ENCODE measurements around the gene OGFOD2.

OGFOD2 gene

GRCh38 chr12:122951979-122952892 lies 22.8 kb upstream of the OGFOD2 start:
- no peak for DNase-seq

- no peak for DNase-seq
These were observed 19.9 kb upstream of the OGFOD2 start for GRCh38 chr12:122955156-122955555.

DNA sequence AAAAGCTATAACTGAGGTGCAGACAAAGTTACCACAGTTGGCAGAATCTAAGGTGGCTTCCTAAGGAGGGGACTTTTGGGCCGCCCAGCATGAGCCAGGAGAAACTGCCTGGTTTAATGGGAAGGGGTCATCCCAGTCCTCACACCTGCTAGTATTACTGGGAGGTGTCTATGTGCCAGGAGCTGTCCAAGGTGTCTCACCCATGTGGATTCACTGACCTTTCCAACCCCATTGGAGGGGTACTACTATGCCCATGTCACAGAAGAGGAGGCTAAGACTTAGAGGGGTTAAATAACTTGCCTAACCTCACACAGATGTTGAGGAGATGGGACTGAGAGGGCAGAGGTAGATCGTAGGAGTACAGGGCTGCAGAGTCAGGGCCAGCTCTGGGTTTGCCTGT lies 19.0 kb upstream of the OGFOD2 start:
- DNase-seq = no peak

DNA sequence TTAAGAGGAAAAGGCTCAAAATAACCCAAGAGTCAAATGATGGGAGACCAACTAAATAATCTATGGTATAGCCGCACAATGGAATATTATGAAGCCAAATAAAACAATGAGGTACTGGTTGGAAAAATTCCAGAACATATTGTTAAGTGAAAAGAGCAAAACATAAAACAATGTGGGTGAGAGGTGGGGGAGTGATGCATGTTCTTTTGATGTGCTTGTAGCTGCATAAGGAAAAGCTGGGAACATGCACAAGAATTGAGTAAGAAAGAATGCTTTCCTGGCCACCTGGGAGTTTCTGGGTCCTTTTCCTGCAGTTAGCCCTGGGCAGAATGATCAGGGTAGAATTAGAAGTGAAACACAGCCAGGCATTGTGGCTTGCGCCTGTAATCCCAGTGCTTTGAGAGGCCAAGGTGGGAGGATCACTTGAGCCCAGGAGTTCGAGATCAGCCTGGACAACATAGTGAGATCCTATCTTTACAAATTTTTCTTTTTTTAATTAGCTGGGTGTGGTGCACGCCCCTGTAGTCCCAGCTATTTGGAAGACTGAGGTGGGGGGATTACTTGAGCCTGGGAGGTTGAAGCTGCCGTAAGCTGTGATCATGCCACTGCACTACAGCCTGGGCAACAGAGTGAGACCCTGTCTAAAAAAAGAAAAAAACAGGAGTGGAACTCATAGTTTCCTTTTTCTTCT lies 16.7 kb upstream of the OGFOD2 start:
- no peak for DNase-seq

- no peak for DNase-seq
These were observed 15.4 kb upstream of the OGFOD2 start for GRCh38 chr12:122959566-122960192.

DNA sequence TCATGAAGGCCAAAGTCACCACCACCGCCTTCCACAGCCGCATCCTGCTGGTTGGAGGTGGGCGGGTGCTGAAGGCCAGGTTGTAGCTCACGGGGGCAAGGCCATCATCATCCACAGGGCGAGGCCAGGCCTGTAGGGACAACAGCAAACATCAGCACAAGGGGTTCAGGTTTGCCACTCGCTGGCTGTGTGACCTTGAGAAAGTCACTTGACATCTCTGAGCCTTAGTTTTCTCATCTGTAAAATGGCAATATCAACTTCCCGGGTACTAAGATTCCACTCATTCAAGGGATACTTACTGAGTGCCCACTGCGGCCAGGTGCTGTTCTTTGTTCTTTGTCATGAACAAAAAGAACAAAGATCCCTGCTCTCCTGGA lies 14.9 kb upstream of the OGFOD2 start:
- no peak for DNase-seq

DNA sequence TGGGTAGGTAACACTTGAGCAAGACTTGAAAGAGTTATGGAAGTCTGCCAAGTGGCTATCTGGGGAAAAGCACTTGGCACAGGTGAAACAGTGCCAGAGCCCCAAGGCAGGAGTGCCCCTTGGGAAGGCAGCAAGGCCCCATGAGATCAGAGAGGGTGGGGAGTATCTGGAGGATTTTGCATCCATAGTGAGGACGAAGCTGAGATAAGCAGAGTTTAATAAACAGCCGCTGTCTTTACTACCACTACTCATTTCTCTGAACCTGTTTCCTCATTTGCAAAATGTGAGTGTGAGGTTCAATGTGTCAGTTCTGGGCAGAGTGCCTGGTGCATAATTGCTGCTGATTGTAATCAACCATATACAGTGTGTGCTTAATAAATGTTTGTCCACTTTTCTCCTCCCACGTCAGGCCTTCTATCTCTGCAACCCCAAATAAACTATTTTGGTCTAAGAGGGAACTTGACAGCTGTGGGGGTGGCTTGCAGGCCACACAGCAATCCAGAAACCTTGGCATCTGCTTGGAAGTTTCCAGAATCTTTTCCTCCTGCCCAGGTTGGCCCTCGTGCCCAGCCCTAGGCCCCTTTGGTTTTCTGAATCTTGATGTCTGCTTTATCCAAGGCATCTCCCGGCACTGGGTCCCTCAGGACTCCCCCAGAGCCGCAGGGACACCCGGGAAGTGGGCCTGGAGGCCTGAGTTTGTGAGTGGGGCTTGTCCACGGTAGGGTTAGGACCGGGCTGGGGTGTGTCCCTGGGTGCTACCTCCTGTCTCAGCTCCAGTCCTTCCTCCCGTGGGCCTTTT lies 13.3 kb upstream of the OGFOD2 start:
- DNase-seq = no peak

DNA sequence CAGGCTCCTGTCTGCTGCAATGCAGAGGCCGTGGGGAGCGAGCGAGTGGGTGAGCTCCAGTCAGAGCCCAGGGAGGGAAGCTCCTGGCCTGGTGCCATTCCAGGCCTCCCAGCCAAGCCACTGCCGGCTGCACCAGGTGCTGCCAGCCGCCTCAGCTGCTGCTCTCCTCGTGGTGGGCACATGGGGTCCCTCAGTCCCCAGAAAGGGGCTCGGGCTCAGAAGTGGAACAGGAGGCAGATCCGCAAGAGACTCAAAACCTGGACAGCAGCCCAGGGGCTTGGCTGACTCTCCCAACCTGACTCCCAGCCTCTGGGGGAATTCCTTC lies 11.1 kb upstream of the OGFOD2 start:
- DNase-seq = no peak

DNA sequence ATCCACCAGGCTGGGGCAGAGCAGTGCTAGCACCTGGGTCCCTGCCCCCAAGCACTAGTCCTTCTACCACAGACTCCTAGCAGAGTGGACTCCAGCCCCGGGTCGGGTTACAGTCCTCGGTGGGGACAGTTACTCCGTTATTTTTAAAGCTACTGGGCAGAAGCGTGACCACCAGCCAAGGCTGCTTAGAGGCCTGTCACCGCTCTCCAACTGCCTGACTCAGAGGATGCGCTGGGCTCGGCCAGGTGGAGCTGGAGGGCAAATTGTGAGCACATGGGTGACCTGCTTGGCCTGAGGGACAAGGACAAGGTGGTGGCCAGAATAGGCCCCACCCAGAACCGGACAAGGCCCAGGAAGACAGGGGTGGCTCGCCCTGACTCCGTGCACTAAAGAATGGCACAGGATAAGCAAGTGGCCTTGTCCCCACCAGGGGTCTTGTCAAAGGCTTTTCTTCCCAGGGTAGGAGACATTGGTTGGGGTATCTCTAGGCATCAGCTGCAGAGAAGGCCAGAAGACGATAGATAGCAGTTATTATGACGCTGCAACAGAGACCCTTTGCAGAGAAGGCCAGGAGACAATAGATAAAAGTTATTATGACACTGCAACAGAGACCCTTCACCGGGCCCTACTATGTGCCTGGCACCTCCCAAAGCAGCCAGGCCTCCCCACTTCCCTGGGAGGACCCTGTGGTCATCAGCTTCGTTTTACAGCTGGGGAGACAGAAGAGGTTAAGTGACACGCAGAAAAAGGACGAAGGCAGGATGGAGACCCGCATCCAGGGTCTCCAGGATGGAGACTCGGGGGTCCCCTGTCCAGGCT lies 10.4 kb upstream of the OGFOD2 start:
- no peak for DNase-seq

DNA sequence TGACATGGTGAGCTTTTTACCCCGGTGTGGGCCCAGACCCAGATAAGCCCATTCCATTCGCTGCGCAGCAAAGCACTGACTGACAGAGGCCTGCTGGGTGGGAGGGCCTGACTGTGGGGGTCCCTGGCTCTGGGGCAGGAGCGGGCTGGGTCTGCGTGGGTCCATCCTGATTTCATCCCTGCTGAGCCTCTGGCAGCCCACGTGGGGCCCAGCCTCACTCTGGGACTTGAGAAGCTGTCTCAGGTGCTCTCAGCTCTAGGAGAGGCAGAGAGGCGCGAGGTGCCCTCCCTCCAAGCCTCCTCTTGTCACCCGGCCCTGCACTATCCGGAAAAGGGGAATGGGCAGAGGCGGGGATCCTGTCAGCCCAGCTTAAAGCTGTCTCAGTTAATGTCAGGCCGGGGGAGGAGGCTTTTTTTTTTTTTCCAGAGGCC lies 9.7 kb upstream of the OGFOD2 start:
- peak in 1 of 2 experiments; percentile 21 for DNase-seq

- peak; percentile 94 to 97 for DNase-seq
These were observed 8.9 kb upstream of the OGFOD2 start, which contains the start of gene ABCB9 for GRCh38 chr12:122965851-122966742. Gene ABCB9, minus strand, starts transcription at chr12:122966463. Its CDS starts 6,228 bp downstream, at chr12:122960235.

DNA sequence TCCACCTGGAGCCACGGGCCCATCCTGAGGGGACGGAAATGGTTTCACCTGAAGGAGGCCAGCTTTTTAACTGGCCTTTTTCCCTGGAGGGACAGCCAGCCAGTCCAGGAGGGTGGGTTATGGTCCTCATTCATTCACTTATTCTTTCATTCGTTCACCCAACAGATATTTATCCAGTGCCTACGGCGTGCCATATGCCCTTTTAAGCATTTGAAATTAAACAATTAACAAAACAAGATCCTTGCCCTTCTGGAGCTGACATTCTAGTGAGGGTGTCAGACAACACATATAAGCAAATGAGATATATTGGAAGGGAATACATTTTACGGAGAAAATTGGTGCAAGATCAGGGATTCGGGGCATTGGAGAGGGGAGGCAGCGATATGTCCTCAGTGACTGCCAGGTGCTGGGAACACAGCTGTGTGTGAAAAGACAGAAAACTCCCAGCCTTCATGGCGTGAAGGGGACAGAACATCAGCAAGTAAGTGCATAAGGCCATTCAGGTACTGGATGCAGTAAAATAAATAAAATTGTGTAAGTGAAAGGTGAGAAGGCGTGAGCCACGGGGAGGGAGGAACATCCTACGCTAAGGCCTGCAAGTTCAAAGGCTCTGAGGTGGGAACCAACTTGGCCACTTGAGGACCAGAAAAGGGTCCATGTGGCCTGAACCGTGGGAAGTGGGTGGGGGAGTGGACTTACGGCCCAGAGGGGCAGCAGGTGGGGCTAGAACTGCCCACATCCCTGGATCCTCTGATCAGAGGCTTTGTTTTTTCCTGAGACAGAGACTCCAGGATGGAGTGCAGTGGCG lies 8.1 kb upstream of the OGFOD2 start:
- DNase-seq = no peak

- DNase-seq = no peak
These were observed 6.9 kb upstream of the OGFOD2 start for GRCh38 chr12:122968104-122968503.

DNA sequence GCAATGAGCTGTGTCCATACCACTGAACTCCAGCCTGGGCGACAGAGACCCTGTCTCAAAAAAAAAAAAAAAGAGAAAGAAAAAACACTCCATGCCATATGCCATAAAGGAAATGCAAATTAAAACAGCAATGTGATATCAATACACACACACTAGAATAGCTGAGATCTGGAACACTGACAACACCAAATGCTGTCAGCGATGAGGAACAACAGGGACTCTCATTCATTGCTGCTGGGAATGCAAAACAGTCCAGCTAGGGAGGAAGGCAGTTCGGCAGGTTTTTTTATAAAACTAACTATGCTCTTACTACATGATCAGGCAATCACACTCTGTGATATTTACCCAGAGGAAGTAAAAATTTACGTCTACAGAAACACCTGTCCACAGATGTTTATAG lies 5.4 kb upstream of the OGFOD2 start:
- DNase-seq = no peak

DNA sequence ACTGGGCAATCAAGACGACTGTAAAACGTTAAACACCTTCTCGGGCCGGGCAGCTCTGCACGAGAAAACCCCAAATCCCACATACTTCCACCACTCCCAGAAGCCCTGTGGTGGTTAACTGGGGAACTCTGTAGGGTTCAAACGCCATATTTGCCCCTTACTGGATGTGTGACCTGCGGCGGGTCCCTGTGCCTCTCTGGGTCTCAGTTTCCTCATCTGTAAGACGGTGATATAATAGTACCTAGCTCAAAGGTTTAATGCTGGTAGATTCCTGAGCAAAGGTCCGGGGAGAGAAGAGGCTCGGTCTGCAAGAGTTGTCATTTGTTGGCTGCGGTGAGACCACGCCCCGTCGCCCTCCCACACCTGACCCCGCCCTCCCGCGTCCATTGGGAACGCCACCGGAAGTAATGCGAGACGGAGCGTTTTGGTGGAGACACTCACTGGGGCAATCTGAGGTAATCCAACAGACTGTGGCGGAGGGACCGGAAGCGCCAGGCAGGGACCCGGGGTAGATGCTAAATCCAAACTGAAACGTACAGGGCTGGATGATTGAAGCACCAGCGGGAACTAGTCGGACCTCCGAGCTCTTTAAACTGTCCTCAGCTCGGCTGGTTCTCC lies 661 bp upstream of the OGFOD2 start:
- peak; percentile 98 for DNase-seq

DNA sequence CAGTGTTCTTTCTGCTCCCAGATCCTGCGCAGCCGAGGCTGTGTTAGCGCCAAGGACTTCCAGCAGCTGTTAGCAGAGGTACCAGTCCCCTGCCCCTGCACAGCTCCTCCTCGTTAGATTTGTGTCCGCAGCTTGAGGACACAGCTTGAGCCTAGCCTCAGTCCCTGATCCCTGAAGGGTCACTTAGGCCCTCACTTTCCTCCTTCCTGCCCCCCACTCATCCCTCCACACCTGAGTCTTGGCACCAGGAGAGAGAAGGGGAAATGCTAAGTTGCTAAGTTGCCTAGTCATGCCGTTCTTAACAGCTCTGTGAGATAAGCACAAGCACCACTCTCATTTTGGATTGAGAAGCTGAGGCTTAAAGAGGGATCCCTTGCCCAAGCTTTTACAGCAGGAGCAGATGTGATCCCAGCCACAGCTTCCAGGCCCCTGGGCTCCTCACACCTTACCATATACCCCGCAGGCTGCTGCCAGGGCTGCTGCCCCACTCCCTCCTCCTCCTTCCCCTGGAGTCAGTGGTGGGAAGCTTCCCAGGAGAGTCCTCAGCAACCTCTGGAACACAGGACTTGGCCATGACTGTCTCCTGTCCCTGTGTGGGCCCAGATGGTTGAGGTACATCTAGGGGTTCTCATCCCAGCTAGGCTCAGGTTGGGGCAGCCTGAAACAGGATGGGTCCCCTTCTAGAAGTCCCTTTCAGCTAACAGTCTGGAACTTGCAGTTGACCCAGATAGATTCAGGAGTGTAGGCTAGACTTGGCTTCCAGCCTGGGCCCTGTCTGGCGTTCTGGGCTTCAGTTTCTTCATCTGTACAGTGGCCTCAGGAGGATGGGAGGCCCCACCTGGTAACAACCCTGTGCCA lies 975 bp downstream of the OGFOD2 start:
- DNase-seq = no peak

DNA sequence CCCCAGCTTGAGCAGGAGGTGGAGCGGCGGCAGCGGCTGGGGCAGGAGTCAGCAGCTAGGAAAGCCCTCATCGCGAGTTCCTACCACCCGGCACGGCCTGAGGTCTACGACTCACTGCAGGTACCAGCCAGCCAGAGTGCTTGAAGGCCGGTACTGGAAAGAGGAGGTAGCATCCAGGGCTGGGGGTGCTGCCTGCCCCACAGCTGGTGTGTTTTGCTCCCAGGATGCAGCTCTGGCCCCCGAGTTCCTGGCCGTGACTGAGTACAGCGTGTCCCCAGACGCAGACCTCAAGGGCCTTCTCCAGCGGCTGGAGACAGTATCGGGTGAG lies 1.6 kb downstream of the OGFOD2 start:
- DNase-seq = no peak

- DNase-seq = no peak
These were observed 2.1 kb downstream of the OGFOD2 start for GRCh38 chr12:122977153-122977552.
